HG02884 (cell line): ENCODE data around the gene ADAR.

Experiments
- ATAC-seq: cut with Tn5 transposase; IDR thresholded peaks from one replicate; pipeline ENCODE4 v1.9.1; 2021; ENCODE audit warnings: mild to moderate bottlenecking, moderate library complexity; ENCODE audit not compliant: unreplicated experiment

The ADAR gene

GRCh38 chr1:154533952-154534844 lies 73.8 kb downstream of the ADAR start:
- no peak for ATAC-seq
